Stimulated activated naive CD4-positive, alpha-beta T cell (primary cell): ENCODE data around the gene EDIL3.

ENCODE experiments used
- DNase-seq, 6 experiments: peaks; one replicate each; lab custom pipeline; 2025; lab: John Stamatoyannopoulos, UW

EDIL3 gene

GRCh38 chr5:84384604-84385575 is at the start of gene EDIL3:
Gene EDIL3 (minus strand): TSS chr5:84384880. CDS start chr5:84384374, 506 bp downstream.
- no peak for DNase-seq

- DNase-seq = no peak
Measured at GRCh38 chr5:84433461-84433860, 48.8 kb upstream of the EDIL3 start.

- no peak for DNase-seq
Measured at GRCh38 chr5:84430863-84431663, 46.4 kb upstream of the EDIL3 start.

- no peak for DNase-seq
Measured at GRCh38 chr5:84430079-84430478, 45.4 kb upstream of the EDIL3 start.

- no peak for DNase-seq
Measured at GRCh38 chr5:84425365-84425881, 40.7 kb upstream of the EDIL3 start.

- DNase-seq = no peak
Measured at GRCh38 chr5:84419742-84420141, 35.1 kb upstream of the EDIL3 start.

- no peak for DNase-seq
Measured at GRCh38 chr5:84411832-84412605, 27.3 kb upstream of the EDIL3 start.

GRCh38 chr5:84406111-84406510 is 21.4 kb upstream of the EDIL3 start:
- no peak for DNase-seq

GRCh38 chr5:84403773-84404172 is 19.1 kb upstream of the EDIL3 start:
- DNase-seq = no peak

GRCh38 chr5:84397385-84397784 is 12.7 kb upstream of the EDIL3 start:
- DNase-seq = no peak

GRCh38 chr5:84393969-84394368 is 9.3 kb upstream of the EDIL3 start:
- DNase-seq = no peak

- no peak for DNase-seq
Measured at GRCh38 chr5:84392836-84393235, 8.2 kb upstream of the EDIL3 start.

GRCh38 chr5:84385705-84386104 is 1.0 kb upstream of the EDIL3 start:
- DNase-seq = no peak

- no peak for DNase-seq
Measured at GRCh38 chr5:84383816-84384603, 670 bp downstream of the EDIL3 start.

- no peak for DNase-seq
Measured at GRCh38 chr5:84383296-84383815, 1.3 kb downstream of the EDIL3 start.

- DNase-seq = no peak
Measured at GRCh38 chr5:84382363-84383295, 2.1 kb downstream of the EDIL3 start.

GRCh38 chr5:84381502-84382362 is 2.9 kb downstream of the EDIL3 start:
- DNase-seq = no peak

- DNase-seq = no peak
Measured at GRCh38 chr5:84379749-84380148, 4.9 kb downstream of the EDIL3 start.

- DNase-seq = no peak
Measured at GRCh38 chr5:84378961-84379360, 5.7 kb downstream of the EDIL3 start.
